PFSK-1 (cell line): Measurements from ENCODE around the gene ZBTB39.

Experiments used
- FOXP2 ChIP-seq: optimal IDR thresholded peaks from 2 replicates; pipeline ENCODE3; 2011; ENCODE audit warnings: borderline replicate concordance, control low read depth, inconsistent platforms; ENCODE audit not compliant: insufficient read depth; ENCODE audit errors: extremely low read length, extremely low read depth
- POLR2AphosphoS5 ChIP-seq: IDR thresholded peaks from 2 replicates; pipeline ENCODE4 v1.6.1; 2012; ENCODE audit warnings: low read depth, mild to moderate bottlenecking, control low read depth, low read length, moderate library complexity
- SIN3A ChIP-seq: IDR thresholded peaks from 2 replicates; pipeline ENCODE4 v1.6.1; 2012; ENCODE audit warnings: mild to moderate bottlenecking, low read length, moderate library complexity, borderline replicate concordance; ENCODE audit not compliant: insufficient read depth
- TAF1 ChIP-seq: IDR thresholded peaks from 2 replicates; pipeline ENCODE4 v1.6.1; 2012; ENCODE audit warnings: low read length, control low read depth, borderline replicate concordance; ENCODE audit not compliant: insufficient read depth
- TF ChIP-seq, protein P1 (sequence below), 2 experiments: IDR thresholded peaks; 2 replicates each; pipeline versions ENCODE4 v1.6.1 to v1.8.0; 2011 to 2012; ENCODE audit warnings: low read depth in 2 of 2, low read length in 2 of 2, control low read depth in 1 of 2, inconsistent platforms in 1 of 2, mild to moderate bottlenecking in 1 of 2, moderate library complexity in 1 of 2; ENCODE audit not compliant: insufficient read depth in 1 of 2

Gene ZBTB39

DNA sequence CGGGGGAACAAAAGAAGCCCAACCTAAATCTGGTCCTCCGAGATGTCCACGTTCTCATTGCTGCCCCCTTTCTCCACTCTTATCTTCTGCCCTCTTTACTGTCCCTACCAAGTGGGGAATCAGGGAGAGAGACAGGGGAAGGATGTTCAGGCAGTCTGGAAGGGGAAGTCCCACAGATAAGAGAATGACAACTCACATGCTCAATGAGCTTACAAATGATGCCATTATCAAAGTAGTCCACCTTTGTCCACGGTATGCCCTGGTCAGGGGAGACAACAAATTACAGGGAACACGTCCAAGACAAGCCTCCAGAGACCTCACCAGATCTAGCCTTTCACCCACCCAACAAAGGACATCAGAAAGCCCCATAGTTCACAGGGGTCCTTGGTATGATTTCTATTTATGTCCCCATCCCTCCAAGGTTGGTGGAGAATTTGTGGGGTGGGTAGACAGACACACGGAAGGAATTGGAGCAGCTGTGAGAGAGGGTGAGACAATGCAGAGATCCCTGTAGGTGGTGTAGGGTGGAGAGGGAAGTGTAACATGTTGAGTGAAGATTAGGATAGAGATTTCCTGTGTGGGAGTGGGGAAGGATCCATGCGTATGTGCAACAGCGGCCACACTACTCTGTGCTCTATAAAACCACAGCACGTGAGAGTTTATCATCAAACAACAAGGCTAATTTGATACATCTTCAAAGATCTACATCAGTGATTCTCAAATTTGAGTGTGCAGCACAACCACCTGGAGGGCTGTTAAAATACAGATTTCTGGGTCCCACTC, 32.9 kb upstream of the ZBTB39 start:
- TF ChIP-seq FOXP2 (no peak), POLR2AphosphoS5 (no peak), SIN3A (no peak), TAF1 (no peak)
- TF ChIP-seq, protein P1, sequence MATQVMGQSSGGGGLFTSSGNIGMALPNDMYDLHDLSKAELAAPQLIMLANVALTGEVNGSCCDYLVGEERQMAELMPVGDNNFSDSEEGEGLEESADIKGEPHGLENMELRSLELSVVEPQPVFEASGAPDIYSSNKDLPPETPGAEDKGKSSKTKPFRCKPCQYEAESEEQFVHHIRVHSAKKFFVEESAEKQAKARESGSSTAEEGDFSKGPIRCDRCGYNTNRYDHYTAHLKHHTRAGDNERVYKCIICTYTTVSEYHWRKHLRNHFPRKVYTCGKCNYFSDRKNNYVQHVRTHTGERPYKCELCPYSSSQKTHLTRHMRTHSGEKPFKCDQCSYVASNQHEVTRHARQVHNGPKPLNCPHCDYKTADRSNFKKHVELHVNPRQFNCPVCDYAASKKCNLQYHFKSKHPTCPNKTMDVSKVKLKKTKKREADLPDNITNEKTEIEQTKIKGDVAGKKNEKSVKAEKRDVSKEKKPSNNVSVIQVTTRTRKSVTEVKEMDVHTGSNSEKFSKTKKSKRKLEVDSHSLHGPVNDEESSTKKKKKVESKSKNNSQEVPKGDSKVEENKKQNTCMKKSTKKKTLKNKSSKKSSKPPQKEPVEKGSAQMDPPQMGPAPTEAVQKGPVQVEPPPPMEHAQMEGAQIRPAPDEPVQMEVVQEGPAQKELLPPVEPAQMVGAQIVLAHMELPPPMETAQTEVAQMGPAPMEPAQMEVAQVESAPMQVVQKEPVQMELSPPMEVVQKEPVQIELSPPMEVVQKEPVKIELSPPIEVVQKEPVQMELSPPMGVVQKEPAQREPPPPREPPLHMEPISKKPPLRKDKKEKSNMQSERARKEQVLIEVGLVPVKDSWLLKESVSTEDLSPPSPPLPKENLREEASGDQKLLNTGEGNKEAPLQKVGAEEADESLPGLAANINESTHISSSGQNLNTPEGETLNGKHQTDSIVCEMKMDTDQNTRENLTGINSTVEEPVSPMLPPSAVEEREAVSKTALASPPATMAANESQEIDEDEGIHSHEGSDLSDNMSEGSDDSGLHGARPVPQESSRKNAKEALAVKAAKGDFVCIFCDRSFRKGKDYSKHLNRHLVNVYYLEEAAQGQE (IDR thresholded peaks at IDR 0.05; ENCODE audit: insufficient read depth in 1 of 2, low read depth in 2 of 2, low read length in 2 of 2): no peak

DNA sequence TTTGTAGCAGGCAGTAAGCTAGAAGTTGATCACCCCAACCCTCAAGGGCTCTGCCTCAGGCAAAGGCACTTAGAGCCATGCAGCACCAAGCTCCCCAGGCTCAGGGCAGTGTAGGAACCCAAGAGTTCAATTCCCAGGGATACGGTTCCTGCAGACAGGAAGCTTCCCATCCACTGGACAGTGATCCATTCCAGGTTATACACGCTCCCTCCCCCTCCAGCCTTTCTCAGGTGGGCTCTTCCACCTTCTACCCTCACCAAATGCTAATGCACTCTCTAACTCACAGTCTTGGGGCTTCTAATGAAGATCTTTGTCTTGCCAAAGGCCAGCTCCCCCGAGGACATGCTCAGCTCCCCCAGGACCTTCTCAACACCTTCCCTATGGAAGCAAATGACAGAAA, 30.9 kb upstream of the ZBTB39 start:
- TF ChIP-seq FOXP2: no peak

DNA sequence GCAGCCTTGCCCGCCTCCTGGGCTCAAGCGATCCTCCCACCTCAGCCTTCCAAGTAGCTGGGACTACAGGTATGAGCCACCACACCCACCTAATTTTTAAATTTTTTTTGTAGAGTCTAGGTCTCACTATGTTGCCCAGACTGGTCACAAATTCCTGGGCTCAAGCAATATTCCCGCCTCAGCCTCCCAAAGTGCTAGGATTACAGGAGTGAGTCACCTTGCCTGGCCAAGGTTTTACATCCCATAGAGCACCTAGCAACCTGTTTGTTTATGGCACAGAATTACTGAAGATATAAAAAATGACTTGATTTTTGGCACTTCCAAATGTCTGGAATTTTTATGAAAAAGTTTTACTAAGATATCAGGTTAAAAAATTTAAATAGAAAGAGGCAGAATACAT, 27.1 kb upstream of the ZBTB39 start:
- TF ChIP-seq POLR2AphosphoS5 (no peak), FOXP2 (no peak), SIN3A (no peak), TAF1 (no peak)
- TF ChIP-seq, protein P1 (IDR thresholded peaks at IDR 0.05; ENCODE audit: insufficient read depth in 1 of 2, low read depth in 2 of 2, low read length in 2 of 2): no peak

DNA sequence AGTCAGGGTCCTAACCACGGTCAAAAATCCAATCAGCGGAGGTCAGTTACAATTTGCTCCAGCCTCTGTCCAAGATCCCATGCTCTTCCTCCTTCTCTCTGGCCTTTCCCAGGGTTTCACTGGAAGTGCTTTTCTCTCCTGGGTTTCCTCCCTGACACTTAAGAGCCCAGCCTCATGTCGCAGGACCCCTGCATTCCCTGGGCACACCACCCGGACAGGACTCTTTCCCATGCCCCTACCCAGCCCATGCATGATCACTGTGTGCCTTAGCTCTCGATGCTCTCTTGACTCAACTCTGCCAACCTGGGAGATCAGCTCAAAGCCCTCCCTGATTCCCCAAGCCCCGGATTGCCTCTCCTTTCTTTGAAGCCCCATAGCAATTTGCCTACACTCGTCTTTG, 25.4 kb upstream of the ZBTB39 start:
- TF ChIP-seq POLR2AphosphoS5: no peak
- TF ChIP-seq, protein P1 (IDR thresholded peaks at IDR 0.05; ENCODE audit: insufficient read depth in 1 of 2, low read depth in 2 of 2, low read length in 2 of 2): no peak
- TF ChIP-seq TAF1: no peak
- no peak for TF ChIP-seq SIN3A
- TF ChIP-seq FOXP2: no peak

DNA sequence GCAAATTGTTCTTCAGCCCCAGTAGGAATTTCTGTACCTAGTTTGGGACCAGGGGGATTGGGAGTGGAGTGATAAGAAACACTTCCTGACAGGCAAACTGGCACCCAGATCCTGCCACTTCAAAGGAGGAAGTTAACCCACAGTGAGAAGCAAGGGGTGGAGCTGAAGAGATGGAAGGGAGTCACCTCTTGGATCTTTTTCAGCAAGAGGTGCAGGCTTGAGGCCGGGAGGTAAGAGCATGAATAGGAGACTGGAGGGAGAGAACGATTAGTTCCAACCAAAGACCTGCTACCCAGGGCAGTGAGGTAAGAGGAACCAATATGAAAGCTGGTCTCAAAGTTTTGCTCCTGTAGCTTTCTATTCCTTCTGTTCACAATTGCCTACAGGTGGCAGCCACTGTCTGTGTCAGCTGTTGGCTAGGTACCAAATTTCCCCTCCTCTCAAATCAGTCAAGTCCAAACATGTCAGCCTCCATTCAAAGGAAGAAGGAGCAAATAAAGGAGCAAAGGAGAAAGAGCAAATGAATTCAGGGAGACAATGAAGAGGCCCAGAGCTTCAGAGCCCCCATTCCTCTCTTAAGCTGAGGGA, 24.9 kb upstream of the ZBTB39 start:
- TF ChIP-seq FOXP2 (no peak), TAF1 (no peak), SIN3A (no peak), POLR2AphosphoS5 (no peak)
- TF ChIP-seq, protein P1 (IDR thresholded peaks at IDR 0.05; ENCODE audit: insufficient read depth in 1 of 2, low read depth in 2 of 2, low read length in 2 of 2): no peak
